Adrenal gland (tissue), 5 donors: Measurements from ENCODE around the gene MRNIP.

ENCODE experiments used
- POLR2A ChIP-seq, 2 donors: fragments of 450-650 bp; IDR thresholded peaks; one replicate each; pipeline ENCODE4 v1.6.1; 2017; ENCODE audit warnings: antibody characterized with exemption in 2 of 2, mild to moderate bottlenecking in 2 of 2, moderate library complexity in 1 of 2
- TF ChIP-seq, protein P1 (sequence below), 6 experiments: fragments of 450-650 bp in 4 of 6; fragments of 200-600 bp in 2 of 6; sonication (generic) in 1 of 6; IDR thresholded peaks; 1 replicate in 5 of 6; 2 replicates in 1 of 6; pipeline versions ENCODE4 v1.5.1 to v1.8.0; 2016 to 2021; ENCODE audit warnings: antibody characterized with exemption in 6 of 6, mild to moderate bottlenecking in 2 of 6, moderate library complexity in 1 of 6
- donor health status: DM: no; HTN: no; CAD: no.

DNA sequence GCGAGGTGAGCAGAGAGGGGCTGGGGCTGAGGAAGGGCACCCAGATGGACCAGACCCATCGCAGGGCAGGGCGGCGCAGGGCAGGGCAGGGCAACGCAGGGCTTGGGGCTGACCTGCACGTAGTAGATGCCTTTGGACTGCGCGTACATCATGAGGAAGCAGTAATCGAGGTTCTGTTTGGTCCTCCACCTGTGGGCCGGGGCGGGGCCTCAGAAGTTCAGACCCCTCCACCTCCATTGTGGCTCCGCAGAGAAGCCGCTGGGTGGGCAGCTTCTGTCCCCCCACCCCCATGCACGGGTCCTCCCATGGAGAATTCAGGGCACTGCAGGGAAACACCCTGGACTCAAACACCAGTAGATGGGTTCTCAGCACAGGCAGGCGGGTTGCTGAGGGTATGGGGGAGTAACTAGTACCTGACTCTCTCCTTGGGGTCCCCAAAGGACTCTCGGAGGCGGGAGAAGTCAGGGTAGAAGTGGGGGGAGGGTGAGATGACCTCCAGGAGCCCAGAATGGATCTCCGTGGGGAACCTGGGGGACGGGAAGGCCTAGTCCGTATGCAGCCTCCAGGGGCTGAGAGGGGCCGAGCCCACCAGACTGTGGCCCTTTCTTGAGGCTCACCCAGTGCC lies 58.4 kb downstream of the MRNIP start:
- no peak for TF ChIP-seq POLR2A (IDR thresholded peaks at IDR 0.05)
- TF ChIP-seq, protein P1, sequence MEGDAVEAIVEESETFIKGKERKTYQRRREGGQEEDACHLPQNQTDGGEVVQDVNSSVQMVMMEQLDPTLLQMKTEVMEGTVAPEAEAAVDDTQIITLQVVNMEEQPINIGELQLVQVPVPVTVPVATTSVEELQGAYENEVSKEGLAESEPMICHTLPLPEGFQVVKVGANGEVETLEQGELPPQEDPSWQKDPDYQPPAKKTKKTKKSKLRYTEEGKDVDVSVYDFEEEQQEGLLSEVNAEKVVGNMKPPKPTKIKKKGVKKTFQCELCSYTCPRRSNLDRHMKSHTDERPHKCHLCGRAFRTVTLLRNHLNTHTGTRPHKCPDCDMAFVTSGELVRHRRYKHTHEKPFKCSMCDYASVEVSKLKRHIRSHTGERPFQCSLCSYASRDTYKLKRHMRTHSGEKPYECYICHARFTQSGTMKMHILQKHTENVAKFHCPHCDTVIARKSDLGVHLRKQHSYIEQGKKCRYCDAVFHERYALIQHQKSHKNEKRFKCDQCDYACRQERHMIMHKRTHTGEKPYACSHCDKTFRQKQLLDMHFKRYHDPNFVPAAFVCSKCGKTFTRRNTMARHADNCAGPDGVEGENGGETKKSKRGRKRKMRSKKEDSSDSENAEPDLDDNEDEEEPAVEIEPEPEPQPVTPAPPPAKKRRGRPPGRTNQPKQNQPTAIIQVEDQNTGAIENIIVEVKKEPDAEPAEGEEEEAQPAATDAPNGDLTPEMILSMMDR (IDR thresholded peaks at IDR 0.05): no peak
